DMS114 treated with DMSO at 0.1 percent for 48 hours (cell line): Measurements from ENCODE around the gene CTSW.

Experiments
- DNase-seq: peaks from one replicate; lab custom pipeline; 2025; ENCODE audit not compliant: unreplicated experiment; lab: John Stamatoyannopoulos, UW

The CTSW gene

DNA sequence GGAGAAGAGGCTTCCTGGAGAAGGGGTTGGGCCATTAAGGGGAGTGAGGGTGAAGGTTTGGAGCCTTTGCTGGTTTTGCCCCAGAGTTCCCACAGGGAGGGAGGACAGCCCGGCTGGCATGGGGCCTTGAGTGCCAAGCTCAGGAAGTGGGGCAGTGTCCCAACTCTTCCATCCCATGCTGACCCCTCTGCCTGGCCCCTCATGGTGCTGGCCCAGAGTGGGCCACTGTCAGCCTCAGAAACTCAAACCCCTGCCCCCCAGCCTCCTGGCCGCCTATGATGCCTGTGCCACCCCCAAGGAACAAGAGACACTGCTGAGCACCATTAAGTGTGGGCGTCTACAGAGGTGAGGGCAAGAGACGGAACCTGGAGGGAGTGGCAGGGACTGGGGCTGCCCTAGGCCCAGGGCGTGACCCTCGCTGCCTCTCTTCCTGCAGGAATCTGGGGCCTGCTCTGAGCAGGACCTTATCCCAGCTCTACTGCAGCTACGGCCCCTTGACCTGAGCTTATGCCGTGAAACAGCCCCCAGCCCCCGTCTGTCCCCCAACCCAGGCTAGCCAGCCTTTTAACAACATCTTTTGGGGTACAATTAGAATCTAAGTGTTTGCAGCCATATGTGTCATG lies 14.0 kb upstream of the CTSW start:
- no peak for DNase-seq

DNA sequence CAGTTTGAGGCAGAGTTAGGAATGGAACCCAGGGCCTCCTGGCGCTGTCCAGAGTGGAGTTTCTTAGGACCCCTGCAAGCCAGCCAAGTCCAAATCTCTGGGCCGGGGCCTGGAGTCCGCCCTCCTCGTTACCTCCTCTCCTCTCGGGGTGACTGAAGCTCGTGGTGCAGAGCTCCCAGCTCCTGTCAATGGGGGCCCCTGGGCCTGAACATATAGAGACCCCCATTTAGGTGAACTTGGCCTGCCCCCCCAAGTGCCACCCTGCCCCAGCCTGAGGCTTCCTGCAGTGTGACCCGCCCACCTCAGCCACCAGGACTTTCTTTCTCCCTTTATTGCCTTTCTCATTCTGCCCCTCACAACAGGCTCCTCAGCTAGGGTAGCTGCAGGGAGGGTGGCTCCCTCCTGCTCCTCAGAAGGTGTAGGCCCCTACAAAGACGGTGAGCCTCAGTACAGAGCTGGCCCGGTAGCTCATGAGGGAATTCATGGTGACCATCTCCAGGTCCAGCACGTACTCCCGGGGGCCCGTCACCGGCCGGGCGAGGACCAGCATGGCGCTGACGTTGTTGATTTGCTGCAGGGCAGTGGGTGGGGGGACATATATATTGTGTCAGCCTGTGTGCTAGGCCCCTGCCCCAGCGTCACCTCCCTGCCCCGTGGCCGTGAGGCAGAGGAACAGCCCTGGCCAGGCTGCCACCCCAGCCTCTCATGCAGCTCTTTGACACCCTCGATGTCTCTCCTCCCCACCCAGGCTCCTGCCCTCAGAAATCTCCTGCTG lies 12.9 kb upstream of the CTSW start:
- DNase-seq, result no peak

DNA sequence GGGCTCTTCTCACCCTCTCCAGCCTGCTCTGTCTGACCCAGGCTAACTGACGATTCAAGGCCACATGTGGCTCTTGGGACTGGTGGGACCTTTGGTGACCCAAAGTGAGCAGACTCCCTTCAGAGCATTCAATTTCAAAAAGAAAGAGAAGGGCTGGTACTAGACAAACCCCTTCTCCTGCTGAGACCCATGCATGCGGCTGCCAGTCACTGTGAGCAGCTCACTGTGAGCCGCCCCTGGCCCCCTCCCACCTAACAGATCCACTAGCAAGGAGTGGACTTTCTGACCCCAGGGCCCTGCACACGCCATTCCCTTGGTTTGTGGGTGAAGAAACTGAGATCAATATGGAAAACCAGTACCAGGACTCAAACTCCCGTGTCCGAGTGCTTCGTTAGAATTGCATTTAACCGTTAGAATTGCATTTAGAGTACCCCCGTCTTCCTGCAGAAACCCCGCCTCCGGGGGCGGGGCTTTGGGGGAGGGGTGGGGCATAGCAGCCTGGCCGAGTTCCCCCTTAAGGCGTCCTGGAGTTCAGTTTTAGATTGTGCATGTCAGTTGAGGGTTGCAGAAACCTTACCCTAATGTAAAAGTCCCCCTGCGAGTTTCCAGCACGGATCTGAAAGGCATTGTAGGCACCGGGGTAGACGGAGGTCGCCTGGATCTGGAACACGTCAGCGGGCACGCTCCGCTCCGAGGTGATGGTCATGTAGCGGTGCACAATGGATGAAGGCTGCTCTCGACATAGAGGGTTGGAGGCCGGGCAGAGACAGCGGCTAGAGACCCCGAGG lies 12.2 kb upstream of the CTSW start:
- no peak for DNase-seq

DNA sequence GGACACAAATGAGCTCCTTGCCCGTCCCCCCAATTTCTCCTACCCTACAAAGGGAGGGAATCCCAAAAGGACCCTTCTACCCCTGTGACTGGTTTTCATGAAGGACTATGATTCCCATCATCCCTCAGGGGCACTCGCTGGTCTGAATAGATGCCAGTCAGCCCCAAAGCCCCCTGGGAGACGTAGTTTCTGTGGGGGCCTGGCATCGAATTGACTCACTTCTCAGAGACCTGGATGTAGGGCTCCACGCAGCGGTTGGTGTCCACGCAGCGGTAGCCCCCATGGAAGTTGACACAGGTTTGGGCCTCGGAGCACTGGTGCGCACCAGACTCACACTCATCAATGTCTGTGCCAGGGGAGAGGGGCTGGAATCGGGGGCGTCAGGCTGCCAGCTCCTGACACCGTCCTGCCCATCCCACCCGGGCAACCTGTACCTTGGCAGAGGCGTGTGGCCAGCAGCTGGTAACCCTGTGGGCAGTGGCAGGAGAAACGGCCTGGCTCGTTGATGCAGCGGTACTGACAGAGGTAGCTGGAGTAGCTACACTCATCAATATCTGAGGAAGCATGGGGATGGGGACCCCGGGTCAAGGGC lies 11.5 kb upstream of the CTSW start:
- DNase-seq, result peak; percentile 34

DNA sequence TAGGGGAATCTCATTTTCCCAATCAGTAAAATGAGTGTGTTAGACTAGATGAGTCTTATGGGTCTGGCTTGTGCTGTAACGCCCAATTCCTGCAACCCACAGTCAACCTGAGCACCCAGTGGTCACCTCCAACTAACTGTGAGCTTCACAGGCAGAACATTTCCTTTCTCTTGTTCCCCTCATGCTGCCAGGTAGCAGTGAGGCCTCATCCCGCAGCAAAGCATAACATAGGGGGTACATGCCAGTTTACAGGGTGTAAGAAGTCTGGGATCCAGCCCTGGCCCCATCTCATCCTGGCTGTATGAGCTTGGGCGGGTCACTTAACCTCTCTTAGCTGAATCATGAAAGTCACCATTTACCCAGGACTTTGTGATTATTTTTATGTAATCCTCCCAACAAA lies 10.7 kb upstream of the CTSW start:
- DNase-seq, result no peak

DNA sequence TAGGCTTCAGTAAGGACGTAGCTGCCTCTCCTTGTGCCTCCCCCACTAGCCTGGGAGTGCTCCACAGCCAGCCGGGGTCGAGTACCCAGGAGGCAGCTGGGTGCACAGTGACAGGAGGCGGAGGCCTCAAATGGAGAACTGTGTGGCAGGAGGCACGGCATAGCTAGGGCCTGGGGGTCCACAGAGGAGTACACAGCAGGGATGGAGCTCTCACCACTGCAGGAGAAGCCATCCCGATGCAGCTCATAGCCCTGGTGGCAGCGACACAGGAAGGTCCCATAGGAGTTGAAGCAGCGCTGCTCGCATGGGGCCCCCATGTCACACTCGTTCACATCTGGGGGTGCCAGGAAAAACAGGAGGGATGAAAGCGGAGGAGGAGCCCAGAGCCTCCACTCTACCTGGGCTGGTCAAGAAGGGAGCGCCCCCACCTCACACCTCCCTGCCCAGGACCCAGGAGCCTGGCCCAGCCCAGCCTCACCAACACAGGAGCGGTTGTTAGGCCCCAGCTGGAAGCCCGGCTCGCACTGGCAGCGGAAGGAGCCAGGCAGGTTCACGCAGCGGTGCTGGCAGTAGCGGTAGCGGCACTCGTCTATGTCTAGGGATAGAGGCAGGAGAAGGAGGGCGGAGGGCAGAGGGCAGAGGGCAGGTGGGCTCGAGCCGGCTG lies 9.9 kb upstream of the CTSW start:
- DNase-seq, result no peak

DNA sequence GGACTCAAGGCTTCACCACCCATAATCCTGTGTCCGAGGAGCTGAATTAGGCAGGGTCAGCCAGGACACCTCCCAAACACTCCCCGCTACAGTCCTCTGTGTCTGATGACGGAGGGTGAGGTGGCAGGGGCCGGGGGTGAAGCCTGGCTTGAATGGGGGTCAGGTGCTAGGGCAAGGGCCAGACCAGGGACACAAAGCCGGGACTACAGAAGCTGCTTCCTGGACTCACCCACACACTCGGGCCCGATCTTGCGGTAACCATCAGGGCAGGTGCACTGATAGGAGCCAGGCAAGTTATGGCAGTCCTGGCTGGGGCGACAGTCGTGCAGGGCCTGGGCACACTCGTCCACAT lies 9.4 kb upstream of the CTSW start:
- no peak for DNase-seq

DNA sequence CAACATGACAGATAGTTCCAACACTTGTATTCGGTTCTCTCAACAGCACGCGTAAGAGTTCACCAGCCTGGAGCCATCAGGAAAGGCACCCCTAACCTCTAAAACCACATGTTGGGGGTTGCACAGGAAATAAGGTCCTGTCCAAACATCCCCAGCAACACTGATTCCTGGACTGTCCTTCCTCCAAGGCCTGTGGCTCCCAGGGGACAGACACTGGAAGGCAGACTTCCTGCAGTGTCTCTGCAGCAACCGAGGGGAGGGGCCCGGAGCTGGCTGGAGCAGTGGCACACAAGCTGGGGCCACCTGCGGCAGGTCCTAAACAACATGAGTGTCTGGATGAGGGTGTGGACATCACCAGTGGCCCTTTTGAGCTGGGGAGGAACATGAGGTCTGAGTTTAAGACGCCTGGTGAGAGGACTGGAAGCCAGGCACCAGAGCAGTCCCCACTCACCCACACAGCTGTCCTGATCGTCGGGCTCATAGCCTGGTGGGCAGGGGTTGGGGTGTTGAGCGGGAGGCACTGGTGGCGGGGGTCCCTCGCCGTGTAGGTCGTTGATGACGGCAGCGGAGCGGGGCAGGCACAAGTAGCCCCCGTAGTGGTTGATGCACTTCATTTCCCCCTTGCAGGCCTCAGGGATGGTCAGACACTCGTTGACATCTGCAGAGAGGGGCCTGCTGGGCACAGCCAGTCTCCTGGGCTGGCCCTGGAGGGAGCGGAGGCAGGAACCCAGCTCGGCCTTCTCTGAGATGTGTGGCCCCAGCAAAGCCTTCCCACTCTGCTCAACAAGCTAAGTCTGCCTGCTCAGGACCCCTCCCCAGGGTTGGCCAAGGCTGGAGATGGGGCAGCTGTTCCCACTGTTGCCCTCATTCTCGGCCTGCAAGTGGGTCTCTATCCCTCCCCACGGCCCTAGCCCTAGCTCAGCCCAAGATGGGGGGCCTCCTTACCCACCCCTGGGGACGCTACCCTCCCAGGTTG lies 8.6 kb upstream of the CTSW start:
- DNase-seq, result no peak

DNA sequence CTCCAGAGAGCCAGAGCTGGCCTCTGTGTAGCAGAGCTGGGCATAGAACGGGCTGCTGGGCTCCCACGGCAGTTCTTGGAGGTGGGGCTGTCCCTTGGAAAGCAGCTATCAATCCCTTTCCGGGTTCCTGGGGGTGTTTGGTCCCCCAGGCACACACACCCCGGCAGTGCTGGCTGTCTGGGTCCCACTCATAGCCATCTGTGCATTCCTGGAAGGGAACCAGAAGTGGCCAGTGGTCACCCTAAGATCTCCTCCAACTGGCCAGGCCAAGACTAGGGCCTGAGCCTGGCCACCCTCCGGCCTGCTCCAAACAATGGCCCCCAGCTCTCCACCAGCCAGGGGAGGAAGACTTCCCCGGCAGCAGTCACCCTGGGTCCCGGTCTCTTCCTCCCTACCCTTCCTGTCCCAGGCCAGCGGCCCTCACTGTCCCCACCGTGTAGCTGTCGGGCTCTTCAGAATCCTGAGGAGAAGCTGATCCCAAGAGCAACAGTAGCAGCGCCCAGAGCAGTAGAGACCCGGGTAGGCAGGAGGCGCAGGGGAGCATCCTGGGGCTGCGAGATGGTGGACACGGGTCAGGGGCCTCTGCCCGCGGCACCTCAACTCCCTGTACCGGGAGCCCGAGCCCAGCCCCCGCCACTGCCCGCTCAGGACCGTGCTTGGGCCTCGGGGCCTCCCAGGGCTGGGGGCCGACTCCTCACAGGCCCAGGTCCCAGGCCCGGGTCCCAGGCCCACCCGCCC lies 7.7 kb upstream of the CTSW start:
- no peak for DNase-seq

DNA sequence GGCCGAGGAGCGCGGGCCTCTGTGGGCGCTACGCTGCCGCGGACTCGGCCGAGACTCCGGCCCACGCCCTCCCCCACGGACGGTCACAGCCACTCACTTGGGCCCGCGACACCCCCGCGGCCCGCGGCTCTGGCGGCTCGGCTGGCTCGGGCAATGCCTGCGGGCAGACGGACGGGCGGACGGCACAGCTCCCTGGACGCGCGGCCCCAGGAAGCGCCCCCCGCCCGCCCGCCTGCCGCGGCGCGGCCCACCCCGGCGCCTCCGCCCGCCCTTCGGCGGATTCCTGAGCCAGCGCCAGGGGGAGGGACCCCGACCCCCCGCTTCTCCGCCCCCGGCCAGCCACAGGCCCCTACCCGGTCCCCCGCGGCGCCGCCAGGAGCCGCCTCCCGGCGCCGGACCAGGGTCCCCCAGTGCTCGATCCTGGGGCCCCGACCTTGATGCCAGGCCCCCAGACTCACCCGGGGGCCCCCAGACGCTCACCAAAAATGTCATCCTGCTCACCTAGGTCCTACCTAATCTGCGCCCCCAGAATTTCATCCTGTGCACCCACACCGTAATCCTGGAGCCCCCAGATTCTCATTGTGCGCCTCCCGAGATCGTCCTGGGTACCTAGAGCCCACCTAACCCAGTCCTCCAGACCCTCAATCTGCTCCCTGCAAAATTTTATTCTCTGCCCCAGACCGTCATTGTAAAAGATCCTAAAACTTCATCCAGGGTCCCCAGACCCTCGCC lies 6.9 kb upstream of the CTSW start, which contains the start of gene EFEMP2:
Gene EFEMP2, minus strand, starts transcription at position 215 of the 732 bp plus-strand sequence. CDS start 446 bp downstream, outside the sequence.
- DNase-seq, result no peak

DNA sequence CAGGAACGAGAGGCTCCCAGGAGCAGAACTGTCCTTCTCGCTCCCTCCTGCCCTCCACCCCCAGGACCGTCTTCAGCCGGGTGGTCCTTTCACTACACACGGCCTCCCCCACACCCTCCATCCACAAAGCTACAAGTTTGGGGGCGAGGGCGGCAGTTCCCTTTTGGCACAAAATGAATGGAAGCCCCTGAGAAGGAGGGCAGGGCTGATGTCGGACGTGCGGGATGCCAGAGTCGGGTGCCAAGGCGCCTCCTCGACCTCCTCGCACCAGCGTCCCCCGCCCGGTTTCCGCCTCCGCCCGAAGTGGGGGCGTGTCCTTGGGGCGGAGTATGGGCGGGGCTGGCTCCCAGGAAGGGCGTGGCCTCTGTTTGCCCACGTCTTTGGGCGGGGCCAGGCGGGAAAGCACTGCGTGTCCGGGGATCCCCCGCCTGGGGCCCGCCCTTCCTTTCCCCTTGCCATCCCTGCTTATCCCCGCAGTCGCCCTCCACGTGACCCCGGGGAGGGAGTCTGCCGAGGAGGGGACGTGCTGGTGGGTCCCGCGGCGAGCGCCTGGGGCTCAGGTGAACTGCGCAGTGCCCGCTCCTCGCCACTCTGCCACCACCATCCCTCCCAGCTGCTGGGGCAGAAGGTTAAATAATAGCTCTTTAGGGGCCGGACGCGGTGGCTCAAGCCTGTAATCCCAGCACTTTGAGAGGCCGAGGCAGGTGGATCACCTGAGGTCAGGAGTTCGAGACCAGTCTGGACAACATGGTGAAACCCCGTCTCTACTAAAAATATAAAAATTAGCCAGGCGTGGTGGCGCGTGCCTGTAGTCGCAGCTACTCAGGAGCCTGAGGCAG lies 6.1 kb upstream of the CTSW start:
- DNase-seq, result peak; percentile 80

DNA sequence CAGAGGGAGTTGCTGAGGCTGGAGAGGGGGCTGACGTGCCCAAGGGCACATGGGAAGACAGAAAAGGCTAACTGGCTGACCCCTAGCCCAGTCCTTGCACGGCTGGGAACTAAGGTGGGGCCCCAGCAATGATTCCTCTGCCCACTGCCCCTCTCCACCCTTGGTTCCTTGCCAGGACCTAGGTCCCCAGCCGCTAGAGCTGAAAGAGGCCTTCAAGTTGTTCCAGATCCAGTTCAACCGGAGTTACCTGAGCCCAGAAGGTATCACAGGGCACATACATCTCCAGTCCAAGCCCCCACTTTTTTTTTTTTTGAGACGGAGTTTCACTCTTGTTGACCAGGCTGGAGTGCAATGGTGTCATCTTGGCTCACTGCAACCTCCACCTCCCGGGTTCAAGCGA lies 390 bp downstream of the CTSW start:
- no peak for DNase-seq

DNA sequence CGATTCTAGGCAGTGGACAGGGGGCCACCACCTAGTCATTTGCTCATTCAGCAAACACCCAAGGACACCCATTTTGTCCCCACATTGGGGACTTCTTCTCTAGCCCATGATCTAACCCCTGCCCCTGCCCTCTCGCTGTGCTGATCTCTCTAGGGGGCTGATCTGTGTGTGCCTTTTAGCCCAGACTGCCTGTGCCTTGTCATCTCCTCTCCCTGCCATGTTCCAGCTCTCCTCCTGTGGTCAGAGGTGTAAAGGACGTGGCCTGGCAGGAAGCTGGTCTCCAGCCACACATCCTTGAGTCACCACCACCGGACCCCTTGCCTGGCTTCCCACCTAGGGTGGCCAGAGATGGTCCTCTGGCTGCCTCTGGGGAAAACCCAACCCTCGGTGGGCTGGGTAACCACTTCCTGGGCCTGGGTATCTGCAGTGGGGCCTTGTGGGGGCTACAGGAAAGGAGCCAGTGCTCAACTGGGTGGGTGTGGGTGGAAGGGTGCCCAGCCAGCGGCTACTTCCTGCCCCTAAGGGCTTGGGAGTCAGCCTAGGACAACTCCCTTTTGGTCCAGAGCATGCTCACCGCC lies 1.3 kb downstream of the CTSW start:
- DNase-seq, result no peak

DNA sequence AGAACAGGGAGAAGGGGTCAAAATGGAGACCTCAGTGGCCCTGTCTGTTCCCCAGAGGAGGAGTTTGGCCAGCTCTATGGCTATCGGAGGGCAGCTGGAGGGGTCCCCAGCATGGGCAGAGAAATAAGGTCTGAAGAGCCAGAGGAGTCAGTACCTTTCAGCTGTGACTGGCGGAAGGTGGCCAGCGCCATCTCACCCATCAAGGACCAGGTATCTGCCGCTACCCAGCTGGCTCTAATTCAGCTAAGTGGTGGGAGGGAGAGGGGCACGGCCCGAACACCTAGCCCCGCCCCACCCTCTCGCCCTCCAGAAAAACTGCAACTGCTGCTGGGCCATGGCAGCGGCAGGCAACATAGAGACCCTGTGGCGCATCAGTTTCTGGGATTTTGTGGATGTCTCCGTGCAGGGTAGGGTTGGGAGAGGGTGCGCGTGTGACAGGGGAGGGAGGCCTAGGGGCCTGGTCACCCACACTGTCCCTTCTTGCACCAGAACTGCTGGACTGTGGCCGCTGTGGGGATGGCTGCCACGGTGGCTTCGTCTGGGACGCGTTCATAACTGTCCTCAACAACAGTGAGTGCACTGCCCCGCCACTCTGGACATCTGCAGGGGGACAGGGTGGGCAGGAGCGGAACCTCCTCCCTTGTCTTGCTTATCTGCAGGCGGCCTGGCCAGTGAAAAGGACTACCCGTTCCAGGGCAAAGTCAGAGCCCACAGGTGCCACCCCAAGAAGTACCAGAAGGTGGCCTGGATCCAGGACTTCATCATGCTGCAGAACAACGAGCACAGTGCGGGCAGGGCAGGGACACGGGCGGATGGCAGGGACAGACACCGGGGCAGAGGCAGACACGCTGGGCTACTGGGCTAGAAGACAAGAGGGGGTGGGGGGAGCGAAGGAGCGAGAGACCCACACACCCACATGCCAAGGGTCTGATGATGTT lies 2.8 kb downstream of the CTSW start:
- no peak for DNase-seq

DNA sequence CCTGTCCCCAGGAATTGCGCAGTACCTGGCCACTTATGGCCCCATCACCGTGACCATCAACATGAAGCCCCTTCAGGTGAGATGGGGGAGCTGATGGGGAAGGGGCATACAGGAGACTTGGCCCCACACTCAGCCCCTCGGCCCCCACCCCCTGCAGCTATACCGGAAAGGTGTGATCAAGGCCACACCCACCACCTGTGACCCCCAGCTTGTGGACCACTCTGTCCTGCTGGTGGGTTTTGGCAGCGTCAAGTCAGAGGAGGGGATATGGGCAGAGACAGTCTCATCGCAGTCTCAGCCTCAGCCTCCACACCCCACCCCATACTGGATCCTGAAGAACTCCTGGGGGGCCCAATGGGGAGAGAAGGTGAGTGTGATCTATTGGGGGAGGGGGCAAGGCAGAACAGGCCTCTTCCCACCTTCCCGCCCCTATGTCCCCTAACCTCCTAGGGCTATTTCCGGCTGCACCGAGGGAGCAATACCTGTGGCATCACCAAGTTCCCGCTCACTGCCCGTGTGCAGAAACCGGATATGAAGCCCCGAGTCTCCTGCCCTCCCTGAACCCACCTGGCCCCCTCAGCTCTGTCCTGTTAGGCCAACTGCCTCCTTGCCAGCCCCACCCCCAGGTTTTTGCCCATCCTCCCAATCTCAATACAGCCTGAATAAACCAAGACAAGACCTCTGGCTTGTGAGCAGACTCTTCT lies 3.6 kb downstream of the CTSW start:
- no peak for DNase-seq
